ENCODE data around the gene PTMA. TPM values are rescaled to one million over a fixed set of nuclear protein-coding genes. Genes with fewer than 3 reads are reported as not detected.

Gene PTMA
- total and polyA plus RNA-seq, 9 of the 15 experiments (the other 6 are each of a cell fraction or from before 2014, with no cell fraction given): 429 to 2,322 (median 1,578) TPM

DNA sequence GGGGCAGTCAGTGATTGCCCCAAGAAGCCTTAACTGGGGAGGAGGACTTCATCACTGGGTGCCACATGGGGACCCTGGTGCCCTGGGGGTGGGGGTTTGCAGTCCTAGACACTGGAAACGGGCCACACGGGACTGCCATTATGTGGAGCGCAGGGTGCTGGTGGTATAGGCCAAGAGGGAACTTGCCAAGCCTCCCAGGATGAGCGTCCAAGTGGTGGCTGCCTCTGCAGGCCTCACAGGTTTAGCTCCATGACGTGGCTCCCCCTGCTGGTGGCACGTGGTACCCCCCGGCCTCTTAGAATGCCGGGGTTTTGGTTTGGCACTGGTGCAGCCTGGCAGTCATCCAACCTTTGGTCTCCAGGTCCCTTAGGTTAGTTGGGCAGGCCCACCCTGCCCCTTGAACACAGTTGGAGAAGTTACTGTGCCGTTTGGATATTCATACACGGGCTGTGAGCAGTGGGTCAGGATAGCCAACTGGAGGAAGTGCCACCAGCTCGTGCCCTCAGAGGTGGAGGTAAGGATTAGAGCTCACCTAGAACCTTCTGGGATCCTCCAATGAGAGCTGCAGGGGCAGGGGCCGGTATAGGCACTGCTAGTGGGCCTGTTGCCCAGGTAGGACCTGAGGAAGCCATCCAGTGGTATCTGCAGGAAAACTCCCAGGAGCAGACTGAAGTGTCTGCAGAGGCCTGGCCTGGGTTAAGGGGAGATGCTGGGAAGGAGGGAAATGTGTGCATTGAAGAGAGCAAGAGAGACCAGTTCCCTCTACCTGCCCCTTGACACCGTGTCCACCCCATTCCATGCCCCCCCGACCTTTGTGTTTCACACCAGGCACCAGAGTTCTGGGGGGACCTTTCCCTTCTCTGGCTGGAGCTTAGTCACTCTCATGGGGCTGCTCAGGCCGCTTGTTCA, 5.7 kb downstream of the PTMA start (continued):
- TF ChIP-seq, protein P1, sequence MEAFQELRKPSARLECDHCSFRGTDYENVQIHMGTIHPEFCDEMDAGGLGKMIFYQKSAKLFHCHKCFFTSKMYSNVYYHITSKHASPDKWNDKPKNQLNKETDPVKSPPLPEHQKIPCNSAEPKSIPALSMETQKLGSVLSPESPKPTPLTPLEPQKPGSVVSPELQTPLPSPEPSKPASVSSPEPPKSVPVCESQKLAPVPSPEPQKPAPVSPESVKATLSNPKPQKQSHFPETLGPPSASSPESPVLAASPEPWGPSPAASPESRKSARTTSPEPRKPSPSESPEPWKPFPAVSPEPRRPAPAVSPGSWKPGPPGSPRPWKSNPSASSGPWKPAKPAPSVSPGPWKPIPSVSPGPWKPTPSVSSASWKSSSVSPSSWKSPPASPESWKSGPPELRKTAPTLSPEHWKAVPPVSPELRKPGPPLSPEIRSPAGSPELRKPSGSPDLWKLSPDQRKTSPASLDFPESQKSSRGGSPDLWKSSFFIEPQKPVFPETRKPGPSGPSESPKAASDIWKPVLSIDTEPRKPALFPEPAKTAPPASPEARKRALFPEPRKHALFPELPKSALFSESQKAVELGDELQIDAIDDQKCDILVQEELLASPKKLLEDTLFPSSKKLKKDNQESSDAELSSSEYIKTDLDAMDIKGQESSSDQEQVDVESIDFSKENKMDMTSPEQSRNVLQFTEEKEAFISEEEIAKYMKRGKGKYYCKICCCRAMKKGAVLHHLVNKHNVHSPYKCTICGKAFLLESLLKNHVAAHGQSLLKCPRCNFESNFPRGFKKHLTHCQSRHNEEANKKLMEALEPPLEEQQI (IDR thresholded peaks at IDR 0.05): no peak
- TF ChIP-seq ZNF583 (CRISPR knock-in tag; IDR thresholded peaks at IDR 0.05) (no peak), YY1 (IDR thresholded peaks at IDR 0.05; ENCODE audit: borderline replicate concordance in 1 of 3, control insufficient read depth in 1 of 3, extremely low read depth in 1 of 3, insufficient read depth in 3 of 3, insufficient read length in 1 of 3, insufficient replicate concordance in 2 of 3, low read depth in 1 of 3, low read length in 2 of 3) (peak in 2 of 3 experiments; percentile 23 to 31), HMGN3 (IDR thresholded peaks at IDR 0.05; ENCODE audit: borderline replicate concordance, extremely low read depth, insufficient read length, low read depth, low read length) (peak; percentile 24), JUN (IDR thresholded peaks at IDR 0.05; ENCODE audit: borderline replicate concordance, low read depth, low read length) (no peak), JUN (CRISPR knock-in tag; IDR thresholded peaks at IDR 0.05; ENCODE audit: borderline replicate concordance) (0 out of 2 replicates have a peak, but pooled peaks have one; percentile 35), ZKSCAN3 (CRISPR knock-in tag; IDR thresholded peaks at IDR 0.05) (no peak), TAF1 (IDR thresholded peaks at IDR 0.05; ENCODE audit: control insufficient read depth, extremely low read depth, insufficient read depth, low read length, severe bottlenecking) (peak; percentile 19), TAF15 (IDR thresholded peaks at IDR 0.05; ENCODE audit: low read depth, low read length) (0 out of 2 replicates have a peak, but pooled peaks have one; percentile 79), CBFA2T2 (conservative IDR thresholded peaks at IDR 0.05) (no peak)
- TF ChIP-seq, protein P2, sequence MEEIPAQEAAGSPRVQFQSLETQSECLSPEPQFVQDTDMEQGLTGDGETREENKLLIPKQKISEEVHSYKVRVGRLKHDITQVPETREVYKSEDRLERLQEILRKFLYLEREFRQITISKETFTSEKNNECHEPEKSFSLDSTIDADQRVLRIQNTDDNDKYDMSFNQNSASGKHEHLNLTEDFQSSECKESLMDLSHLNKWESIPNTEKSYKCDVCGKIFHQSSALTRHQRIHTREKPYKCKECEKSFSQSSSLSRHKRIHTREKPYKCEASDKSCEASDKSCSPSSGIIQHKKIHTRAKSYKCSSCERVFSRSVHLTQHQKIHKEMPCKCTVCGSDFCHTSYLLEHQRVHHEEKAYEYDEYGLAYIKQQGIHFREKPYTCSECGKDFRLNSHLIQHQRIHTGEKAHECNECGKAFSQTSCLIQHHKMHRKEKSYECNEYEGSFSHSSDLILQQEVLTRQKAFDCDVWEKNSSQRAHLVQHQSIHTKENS (CRISPR knock-in tag; IDR thresholded peaks at IDR 0.05): no peak
- TF ChIP-seq, protein P3, sequence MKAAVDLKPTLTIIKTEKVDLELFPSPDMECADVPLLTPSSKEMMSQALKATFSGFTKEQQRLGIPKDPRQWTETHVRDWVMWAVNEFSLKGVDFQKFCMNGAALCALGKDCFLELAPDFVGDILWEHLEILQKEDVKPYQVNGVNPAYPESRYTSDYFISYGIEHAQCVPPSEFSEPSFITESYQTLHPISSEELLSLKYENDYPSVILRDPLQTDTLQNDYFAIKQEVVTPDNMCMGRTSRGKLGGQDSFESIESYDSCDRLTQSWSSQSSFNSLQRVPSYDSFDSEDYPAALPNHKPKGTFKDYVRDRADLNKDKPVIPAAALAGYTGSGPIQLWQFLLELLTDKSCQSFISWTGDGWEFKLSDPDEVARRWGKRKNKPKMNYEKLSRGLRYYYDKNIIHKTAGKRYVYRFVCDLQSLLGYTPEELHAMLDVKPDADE (conservative IDR thresholded peaks at IDR 0.05; ENCODE audit: control insufficient read depth, low read depth, low read length): 0 out of 2 replicates have a peak, but pooled peaks have one; percentile 61
- TF ChIP-seq, protein P4, sequence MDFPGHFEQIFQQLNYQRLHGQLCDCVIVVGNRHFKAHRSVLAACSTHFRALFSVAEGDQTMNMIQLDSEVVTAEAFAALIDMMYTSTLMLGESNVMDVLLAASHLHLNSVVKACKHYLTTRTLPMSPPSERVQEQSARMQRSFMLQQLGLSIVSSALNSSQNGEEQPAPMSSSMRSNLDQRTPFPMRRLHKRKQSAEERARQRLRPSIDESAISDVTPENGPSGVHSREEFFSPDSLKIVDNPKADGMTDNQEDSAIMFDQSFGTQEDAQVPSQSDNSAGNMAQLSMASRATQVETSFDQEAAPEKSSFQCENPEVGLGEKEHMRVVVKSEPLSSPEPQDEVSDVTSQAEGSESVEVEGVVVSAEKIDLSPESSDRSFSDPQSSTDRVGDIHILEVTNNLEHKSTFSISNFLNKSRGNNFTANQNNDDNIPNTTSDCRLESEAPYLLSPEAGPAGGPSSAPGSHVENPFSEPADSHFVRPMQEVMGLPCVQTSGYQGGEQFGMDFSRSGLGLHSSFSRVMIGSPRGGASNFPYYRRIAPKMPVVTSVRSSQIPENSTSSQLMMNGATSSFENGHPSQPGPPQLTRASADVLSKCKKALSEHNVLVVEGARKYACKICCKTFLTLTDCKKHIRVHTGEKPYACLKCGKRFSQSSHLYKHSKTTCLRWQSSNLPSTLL (IDR thresholded peaks at IDR 0.05): no peak
- TF ChIP-seq, protein P5, sequence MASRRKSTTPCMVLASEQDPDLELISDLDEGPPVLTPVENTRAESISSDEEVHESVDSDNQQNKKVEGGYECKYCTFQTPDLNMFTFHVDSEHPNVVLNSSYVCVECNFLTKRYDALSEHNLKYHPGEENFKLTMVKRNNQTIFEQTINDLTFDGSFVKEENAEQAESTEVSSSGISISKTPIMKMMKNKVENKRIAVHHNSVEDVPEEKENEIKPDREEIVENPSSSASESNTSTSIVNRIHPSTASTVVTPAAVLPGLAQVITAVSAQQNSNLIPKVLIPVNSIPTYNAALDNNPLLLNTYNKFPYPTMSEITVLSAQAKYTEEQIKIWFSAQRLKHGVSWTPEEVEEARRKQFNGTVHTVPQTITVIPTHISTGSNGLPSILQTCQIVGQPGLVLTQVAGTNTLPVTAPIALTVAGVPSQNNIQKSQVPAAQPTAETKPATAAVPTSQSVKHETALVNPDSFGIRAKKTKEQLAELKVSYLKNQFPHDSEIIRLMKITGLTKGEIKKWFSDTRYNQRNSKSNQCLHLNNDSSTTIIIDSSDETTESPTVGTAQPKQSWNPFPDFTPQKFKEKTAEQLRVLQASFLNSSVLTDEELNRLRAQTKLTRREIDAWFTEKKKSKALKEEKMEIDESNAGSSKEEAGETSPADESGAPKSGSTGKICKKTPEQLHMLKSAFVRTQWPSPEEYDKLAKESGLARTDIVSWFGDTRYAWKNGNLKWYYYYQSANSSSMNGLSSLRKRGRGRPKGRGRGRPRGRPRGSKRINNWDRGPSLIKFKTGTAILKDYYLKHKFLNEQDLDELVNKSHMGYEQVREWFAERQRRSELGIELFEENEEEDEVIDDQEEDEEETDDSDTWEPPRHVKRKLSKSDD (conservative IDR thresholded peaks at IDR 0.05; ENCODE audit: low read length): no peak

All from K562 (cell line).